ENCODE data around the gene RCAN3.
A peak's percentile ranks its signal among the peaks of the same experiment; 100 is the strongest.

The RCAN3 gene

GRCh38 chr1:24558455-24558854 lies 55.8 kb downstream of the RCAN3 start:
- no peaks in the 10 kb centered on the region for H3K79me2 ChIP-seq (ENCODE audit: insufficient read depth, low read depth)
- peak overlapping the region; percentile 10; the same call in 1 of the 2 replicates for H2AFZ ChIP-seq (ENCODE audit: low read depth)
- peaks cover 69% of the 10 kb centered on the region for H3K4me1 ChIP-seq (ENCODE audit: low read depth, poor library complexity, severe bottlenecking)
- H4K20me1 ChIP-seq (ENCODE audit: insufficient read depth): no peaks in the 10 kb centered on the region
- H3K4me3 ChIP-seq (IDR thresholded peaks at IDR 0.05; ENCODE audit: insufficient read depth, low read depth, low read length): no peak overlapping the region
- H3K9ac ChIP-seq: peak overlapping the region; percentile 44; the same call in 1 of the 2 replicates
- no peaks in the 10 kb centered on the region for H3K27me3 ChIP-seq (ENCODE audit: insufficient read depth, low read depth)
- H3K4me2 ChIP-seq: peak overlapping the region; percentile 48
- no peak for TF ChIP-seq CTCF (conservative IDR thresholded peaks at IDR 0.05; ENCODE audit: low read depth, low read length)
- H3K36me3 ChIP-seq (ENCODE audit: insufficient read depth): no peaks in the 10 kb centered on the region
- H3K27ac ChIP-seq: peak overlapping the region; percentile 61

- peaks cover 69% of the 10 kb centered on the region for H3K4me1 ChIP-seq (ENCODE audit: low read depth, poor library complexity, severe bottlenecking)
- H3K27ac ChIP-seq: peak overlapping the region; percentile 61
- H4K20me1 ChIP-seq (ENCODE audit: insufficient read depth): no peaks in the 10 kb centered on the region
- H2AFZ ChIP-seq (ENCODE audit: low read depth): peak overlapping the region; percentile 16
- H3K4me3 ChIP-seq (IDR thresholded peaks at IDR 0.05; ENCODE audit: insufficient read depth, low read depth, low read length): no peak overlapping the region
- H3K36me3 ChIP-seq (ENCODE audit: insufficient read depth): no peaks in the 10 kb centered on the region
- no peak for TF ChIP-seq CTCF (conservative IDR thresholded peaks at IDR 0.05; ENCODE audit: low read depth, low read length)
- peak overlapping the region; percentile 13 for H3K9ac ChIP-seq
- no peaks in the 10 kb centered on the region for H3K27me3 ChIP-seq (ENCODE audit: insufficient read depth, low read depth)
- peak overlapping the region; percentile 48 for H3K4me2 ChIP-seq
- no peaks in the 10 kb centered on the region for H3K79me2 ChIP-seq (ENCODE audit: insufficient read depth, low read depth)
These were observed 56.5 kb downstream of the RCAN3 start for GRCh38 chr1:24558902-24559791.

GRCh38 chr1:24560361-24560760 lies 57.7 kb downstream of the RCAN3 start:
- Histone ChIP-seq H3K4me1 (ENCODE audit: low read depth, poor library complexity, severe bottlenecking) (peaks cover 69% of the 10 kb centered on the region), H3K4me3 (IDR thresholded peaks at IDR 0.05; ENCODE audit: insufficient read depth, low read depth, low read length) (no peak overlapping the region), H2AFZ (ENCODE audit: low read depth) (peak overlapping the region; percentile 29; the same call in 1 of the 2 replicates), H3K36me3 (ENCODE audit: insufficient read depth) (no peaks in the 10 kb centered on the region), H4K20me1 (ENCODE audit: insufficient read depth) (no peaks in the 10 kb centered on the region), H3K27me3 (ENCODE audit: insufficient read depth, low read depth) (no peaks in the 10 kb centered on the region), H3K27ac (peak overlapping the region; percentile 44), H3K4me2 (peak overlapping the region; percentile 45), H3K9ac (no peak overlapping the region), H3K79me2 (ENCODE audit: insufficient read depth, low read depth) (no peaks in the 10 kb centered on the region)
- no peak for TF ChIP-seq CTCF (conservative IDR thresholded peaks at IDR 0.05; ENCODE audit: low read depth, low read length)

GRCh38 chr1:24562625-24563024 lies 60.0 kb downstream of the RCAN3 start:
- no peak overlapping the region for H3K9ac ChIP-seq
- H3K4me3 ChIP-seq (IDR thresholded peaks at IDR 0.05; ENCODE audit: insufficient read depth, low read depth, low read length): no peak overlapping the region
- peaks cover 56% of the 10 kb centered on the region for H3K4me1 ChIP-seq (ENCODE audit: low read depth, poor library complexity, severe bottlenecking)
- peak overlapping the region; percentile 18; the same call in 1 of the 2 replicates for H3K4me2 ChIP-seq
- no peaks in the 10 kb centered on the region for H3K36me3 ChIP-seq (ENCODE audit: insufficient read depth)
- no peak for TF ChIP-seq CTCF (conservative IDR thresholded peaks at IDR 0.05; ENCODE audit: low read depth, low read length)
- no peak overlapping the region for H2AFZ ChIP-seq (ENCODE audit: low read depth)
- H3K27ac ChIP-seq: no peak overlapping the region
- no peaks in the 10 kb centered on the region for H4K20me1 ChIP-seq (ENCODE audit: insufficient read depth)
- no peaks in the 10 kb centered on the region for H3K79me2 ChIP-seq (ENCODE audit: insufficient read depth, low read depth)
- no peaks in the 10 kb centered on the region for H3K27me3 ChIP-seq (ENCODE audit: insufficient read depth, low read depth)

All from KMS-11 (cell line).